ENCODE results near the gene GPR132. TPM values are rescaled to one million over a fixed set of nuclear protein-coding genes. Genes with fewer than 3 reads are reported as not detected.
A peak's percentile ranks its signal among the peaks of the same experiment; 100 is the strongest.
"Not testable (repeated sequence)": the region's sequence is repeated elsewhere in the genome, so short reads cannot be mapped to it uniquely, and the experiment has no call there.

GPR132 gene
- polyA plus RNA-seq, 5 donors, result 0.99 to 1.9 (median 1.2) TPM

DNA sequence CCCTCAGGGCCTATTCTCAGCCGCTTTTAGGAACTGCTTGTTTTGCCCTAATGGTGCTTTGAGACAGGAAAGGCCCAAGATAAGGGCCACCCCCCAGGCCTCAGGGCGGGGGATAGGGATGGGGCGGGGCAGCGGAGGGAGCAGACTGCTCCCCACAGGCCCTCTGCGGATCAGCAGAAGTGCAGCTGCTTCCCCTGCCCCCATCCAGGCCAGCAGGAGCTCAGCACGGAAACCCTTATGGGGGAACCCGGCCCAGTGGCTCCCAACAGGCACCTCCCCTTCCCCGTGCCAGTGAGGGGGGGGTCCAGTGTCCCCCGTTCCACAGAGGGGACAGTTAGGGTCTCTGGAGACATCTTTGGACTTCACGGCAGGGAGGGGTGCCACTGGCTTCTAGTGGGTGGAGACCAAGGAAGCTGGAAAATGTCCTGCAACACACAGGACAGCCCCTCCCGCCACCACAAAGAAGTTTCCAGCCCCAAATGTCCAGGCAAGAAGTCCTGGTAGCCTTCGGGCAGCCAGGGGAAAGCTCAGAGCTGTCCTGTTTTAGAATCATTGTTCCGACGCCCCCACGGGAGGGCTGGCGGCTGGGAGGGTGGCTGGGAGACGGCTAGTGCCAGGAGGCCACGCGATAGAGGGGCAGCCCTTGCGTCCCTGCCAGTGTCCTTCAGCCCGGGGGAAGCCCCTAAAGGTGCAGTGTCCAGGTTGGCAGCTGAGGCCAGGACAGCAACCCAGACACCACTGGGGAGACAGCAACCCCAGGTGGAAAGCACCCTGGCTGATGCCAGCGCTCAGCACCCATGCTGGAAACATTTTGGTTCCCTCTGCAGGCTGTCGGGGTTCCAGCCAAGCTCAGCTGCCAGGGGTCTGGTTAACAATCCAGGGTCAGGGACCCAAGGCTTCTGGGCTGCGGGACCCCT lies 10.4 kb upstream of the GPR132 start:
- peak; percentile 65 to 76 for DNase-seq

DNA sequence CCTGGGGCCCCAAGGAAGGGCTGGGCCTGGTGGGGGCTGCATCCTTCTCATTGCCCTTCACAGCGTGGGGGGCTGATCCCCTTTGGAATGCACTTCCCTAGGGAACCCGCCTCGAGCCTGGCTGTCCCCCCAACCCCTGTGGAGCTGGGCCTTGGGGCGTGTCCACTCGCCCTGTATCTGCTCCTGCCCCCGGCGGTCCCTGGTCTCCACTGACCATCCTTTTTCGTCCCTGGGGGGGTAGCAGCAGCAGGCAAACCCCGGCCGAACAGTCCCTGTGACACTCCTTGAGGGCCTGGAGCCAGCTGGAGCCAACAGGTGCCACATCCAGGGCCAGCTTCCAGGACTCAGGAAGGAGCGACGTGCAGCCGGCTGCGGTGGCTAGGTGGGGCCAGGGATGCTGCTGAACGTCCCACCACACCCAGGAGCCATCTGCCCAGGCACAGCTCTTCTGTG lies 9.4 kb upstream of the GPR132 start:
- no peak for DNase-seq

DNA sequence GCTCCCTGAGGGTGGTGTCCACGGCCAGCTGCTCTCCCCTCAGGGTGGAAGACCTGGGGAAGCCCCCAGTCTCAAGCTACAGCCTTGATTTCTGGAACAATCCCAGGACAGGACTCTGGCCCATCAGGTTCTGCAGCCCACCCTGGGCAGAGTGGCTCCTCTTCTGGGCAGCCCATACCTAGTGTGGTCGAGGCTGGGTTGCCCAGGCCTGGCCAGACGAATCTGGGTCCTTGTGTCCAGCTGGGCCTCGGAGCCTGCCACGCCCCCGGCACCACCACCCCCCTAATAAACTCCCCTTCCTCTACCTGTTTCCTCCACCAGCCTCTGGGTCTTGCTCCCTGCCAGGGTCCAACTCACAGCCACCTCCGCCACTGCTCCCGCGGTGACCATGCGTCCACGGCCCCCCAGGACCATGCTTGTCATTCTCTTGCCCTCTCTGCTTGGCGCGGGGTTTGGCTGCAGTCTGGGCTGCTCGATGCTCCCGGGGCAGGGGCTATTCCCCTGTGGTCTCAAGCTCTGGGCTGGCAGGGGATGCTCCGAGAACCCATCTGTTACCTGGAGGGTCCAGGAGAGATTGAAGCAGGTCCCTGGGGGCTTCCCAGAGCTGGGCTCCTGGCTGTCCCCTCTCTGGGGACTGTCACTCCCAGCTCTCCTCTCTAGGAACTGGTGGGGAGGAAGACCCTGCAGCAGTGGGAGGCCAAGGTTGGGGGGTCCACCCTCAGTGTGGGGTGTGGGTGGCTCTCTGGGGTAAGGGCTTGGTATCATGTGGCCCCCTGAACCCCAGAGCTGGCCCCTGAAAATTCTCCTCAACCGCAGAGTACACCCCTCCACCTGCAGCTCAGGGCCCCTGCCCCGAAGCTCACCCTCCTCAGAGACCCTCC lies 8.7 kb upstream of the GPR132 start:
- no peak for DNase-seq

DNA sequence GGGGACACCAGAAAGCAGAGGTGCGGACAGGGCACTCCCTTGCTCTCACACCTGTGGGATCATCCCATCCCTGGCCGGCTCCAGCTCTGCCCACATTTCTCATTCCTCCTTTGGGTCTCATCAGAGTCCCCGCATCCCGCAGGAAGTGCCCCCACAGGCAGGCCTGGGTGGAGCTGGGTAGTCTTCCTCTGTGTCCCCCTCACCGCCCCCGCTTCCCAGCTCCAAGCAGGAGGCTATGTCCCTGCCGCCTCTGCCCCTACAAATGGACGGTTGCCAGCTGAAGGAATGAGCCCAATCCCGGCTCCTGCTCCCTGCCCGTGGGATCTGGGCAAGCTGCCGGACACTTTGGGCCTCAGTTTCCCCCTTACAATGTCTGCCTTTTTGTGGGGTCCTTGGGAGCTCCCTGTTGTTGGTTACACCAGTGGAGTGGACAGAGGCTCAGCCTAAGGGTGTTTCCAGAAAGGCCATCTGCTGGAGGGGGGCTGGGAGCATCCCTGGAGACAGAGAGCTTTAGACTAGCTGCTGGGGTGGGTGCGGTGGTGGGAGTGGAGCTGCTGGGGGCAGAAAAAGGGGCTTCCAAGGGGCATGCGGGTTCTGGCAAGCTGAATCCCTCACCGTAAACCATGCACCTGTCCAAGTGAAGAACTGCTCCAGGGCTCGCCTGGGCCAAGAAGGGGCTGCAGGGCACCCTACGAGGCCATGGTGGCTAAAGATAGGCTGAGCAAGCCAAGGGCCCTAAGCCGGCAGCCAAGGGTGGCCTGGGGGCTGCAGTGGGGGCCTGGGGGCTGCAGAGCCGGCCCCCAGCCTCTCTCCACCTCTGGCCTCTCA lies 7.9 kb upstream of the GPR132 start:
- DNase-seq, result no peak

DNA sequence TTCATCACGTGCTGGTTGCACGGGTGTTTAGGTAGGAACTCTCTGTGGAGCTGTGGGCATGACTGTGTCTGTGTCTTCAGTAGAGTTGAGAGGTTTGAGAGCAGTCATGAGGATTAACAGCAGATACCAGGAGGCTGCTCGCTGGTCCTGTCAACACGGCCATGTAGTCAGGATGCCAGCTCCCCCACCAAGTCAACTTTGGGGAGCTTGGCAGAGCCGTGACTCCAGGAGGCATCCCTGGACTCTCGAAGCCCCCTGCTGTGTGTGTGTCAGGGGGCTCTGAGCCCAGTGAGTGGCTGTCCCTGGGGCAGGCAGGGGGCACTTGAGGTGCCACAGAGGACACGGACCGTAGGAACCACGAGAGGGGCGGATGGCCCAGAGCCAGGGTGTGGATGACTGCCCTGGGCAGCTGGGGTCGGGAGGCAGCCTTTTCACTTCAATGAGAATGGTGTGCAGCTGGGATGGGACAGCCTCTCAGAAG lies 7.2 kb upstream of the GPR132 start:
- no peak for DNase-seq

DNA sequence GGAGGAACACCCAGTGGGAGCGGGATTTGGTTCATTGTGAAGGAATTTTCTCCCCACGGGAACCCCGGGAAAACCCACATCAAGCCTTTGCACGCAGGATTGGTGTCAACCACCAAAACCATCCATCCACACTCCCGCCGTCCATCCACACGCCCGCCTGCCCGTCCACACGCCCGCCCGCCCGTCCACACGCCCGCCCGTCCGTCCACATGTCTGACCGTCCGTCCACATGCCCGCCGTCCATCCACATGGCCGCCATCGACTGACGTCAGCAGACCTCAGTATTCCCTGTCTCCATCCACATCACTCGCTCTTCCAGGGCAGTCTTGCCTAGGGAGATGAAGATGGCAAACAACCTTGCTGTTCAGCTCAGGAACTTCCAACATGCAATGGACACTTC lies 6.7 kb upstream of the GPR132 start:
- no peak for DNase-seq

DNA sequence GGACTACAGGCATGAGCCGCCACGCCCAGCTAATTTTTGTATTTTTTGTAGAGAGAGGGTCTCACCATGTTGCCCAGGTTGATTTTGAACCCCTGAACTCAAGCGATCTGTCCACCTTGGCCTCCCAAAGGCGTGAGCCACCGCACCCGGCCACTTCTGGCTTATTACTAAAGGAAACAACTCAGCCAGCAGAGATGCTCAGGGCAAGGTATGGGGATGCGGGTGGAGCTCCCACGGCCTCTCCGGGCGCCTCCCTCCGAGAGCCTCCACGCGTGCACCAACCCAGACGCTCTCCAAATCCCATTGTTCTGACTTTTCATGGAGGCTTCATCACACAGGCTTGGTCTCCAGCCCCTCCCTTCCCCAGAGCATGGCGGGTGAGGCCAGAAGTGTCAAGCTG lies 6.1 kb upstream of the GPR132 start:
- no peak for DNase-seq

DNA sequence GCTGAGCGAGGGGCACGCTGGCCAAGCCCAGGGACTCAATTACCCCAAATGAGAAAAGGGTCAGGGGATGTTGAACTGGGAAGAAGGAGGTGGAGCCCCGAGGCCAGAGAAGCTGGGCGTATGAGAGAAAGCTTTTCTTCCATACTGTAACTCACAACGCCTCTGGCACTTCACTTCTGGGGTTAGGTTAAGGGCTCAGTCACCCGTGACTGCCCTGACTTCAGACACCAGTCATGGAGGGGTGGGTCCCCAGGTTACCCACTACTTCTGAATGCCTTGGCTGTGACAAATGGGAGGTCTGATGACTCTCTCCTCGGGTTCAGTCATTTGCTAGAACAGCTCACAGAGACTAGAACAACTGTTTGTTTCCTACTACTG lies 5.5 kb upstream of the GPR132 start:
- no peak for DNase-seq

DNA sequence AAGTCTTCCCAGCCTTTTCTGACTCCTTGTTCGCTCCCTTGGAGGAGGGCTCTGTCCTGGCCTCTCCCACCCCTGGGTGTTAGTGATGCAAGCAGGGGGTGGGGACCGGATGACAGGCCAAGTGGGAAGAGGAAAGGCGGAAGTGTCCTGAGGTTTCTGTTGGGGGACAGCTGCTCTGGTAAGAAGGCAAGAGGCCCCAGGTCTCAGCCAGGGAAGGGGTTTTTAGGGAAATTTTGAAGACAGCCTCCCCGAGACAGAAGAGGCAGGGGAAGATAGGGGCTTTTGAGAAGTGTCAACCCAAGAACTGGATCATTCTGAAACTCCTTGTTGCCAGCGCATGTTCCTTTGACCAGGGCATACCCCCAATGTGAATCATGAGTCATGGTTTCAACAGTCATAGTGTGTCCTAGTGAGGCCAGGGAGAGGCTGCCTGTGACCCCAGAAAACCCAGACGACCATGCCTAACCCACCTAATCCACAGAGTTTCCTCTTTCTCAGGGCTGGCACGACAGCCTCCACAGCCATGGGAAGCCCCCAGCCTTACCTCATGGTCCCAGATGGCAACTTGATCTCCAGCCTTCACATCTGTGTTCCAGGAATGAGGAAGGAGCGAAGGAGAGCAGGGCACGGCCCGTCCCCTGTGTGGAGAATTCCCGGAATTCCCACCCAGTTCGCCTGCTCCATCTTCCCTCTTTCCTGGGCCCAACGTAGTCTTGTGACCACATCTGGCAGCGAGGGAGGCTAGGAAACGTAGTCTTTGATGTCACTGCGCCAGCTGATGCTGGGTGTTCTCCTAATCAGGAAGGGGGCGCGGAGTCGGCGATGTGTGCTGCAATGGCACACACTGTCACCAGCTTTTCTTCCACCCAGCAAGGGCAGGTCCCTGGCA lies 4.9 kb upstream of the GPR132 start:
- DNase-seq, result no peak

DNA sequence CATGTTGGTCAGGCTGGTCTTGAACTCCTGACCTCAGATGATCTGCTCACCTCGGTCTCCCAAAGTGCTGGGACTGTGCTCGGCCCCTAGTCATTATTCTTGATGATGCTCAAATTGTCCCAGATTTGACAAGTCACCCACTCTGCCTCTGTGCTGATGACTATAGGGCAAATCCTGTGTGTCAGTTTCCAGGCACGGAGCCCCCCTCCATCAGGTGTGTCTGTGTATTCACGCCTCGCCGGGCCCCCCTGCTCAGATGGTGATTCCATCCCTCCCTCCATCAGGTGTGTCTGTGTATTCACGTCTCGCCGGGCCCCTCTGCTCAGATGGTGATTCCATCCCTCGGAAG lies 4.3 kb upstream of the GPR132 start:
- DNase-seq, result no peak

DNA sequence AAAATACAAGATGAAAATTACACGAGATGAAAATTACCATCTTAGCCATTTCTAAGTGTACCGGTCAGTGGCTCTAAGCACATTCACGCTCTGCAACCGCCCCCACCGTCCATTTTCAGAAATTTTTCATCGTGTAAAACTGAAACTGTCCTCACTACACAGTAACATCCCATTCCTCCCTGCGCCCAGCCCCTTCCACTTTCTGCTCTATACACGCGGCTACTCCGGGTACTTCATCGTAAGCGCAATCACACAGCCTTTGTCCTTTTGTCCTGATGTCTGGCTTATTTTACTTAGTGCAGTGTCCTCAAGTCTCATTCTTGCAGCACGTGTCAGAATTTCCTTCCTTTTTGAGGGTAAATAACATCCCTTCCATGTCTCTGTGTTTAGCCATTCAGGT lies 3.6 kb upstream of the GPR132 start:
- no peak for DNase-seq

DNA sequence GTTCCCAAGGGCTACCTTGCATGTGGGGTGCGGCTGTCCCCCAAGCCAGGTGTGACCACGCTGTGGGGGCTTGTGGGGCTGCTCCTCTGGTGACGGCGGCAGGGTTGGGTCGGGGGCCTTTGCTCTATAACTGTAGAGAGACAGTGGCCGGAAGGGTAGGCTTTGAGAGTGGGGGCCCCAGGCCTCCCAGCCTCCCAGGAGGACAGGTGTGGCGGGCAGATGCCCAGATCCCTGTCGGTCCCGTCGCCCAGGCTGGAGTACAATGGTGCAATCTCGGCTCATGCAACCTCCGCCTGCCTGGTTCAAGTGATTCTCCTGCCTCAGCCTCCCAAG lies 2.7 kb upstream of the GPR132 start:
- DNase-seq, result no peak

DNA sequence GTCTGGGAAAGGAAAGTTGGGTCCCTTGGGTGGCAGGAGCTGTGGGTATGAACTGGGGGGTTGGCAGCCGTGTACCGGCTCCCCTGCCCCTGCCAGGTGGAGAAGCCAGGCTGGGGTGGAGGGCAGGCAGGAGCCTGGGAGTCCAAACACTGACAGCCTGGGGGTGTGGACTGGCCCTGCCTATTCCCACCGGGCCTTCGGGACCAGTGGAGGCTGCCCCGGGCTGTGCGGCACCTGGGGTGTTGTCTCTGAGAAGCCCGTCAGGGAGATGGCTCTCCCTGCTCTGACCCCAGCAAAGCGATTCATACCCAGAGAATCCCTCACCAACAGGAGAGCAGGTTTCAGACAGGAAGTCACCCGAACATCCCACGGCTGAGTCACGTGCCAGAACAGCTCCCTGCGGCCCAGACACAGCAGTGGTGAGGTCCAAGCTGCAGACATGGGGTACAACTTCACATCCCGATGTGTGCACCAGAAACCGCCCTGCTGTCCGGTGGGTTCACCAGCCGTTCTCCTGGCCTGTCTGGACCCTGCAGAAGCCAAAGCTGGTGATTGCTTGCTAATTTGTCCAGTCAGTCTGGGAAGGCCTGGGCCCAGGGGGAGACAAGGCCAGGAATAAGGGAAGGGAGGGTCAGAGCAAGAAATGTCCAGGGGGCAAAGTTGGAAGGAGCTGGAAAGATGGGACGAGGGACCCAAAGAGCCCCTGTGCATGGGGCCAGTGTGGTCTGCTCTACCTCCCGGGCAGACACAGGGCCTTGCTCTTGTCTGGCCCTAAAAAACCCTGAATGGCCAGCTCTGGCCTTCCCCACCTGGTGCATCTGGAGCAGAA lies 2.1 kb upstream of the GPR132 start:
- DNase-seq, result no peak

DNA sequence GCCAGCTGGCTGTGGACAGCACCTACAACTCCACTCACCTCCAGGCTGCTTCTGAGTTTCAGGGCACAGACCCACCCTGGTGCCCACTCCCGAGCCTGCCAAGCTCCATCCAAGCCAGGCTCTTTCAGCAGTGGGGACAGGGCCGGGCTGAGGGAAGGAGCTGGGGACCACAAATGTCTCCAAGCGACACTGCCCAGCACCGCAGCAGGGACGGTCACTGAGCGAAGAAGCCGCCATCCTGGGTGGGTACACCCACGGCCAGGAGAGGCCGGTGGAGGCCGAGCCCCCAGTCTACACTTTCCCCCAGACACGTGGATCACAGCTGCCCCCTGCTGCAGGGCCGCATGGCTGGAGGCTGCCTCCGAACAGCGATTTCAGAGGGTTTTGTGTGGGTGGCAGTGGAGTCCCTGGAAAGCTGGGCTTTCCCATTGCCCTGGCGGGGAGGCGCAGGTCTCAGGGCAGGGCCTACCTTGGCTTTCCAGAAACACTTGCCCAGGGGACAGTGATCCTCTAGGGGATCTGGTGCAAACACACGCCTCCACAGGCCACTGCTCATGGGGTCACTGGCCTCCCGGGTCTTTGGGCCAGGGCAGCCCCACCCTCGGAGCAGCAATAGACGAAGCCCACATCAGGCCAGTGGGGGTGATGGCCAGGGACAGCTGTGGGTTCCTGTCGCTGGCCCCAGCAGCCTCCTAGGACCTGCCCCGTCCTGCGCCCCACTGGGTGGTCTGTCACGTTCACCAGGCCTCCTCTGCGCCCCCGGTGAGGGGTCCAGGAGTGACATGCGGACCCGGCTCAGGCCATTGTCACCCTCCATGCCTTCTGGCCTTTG lies 1.2 kb upstream of the GPR132 start:
- no peak for DNase-seq

DNA sequence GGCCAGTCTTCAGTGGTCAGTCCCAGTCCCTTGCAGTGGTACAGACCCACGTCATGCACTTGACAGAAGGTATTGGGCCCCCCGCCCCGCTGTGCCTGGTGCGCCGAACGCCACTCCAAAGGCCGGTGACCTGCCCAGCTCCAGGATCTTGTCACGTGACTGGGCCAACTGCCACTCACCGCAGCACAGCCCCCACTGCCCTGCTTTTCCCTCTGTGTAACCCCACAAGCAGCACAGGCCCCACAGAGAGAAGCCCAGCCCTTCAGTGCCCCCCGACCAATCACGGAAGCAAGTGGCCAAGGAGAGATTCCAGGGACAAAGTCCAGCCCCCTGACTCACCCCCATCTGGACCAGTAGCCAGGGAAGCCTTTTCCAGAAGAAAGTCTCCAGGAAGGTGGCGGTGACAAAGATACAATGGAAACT lies 498 bp downstream of the GPR132 start:
- no peak for DNase-seq

DNA sequence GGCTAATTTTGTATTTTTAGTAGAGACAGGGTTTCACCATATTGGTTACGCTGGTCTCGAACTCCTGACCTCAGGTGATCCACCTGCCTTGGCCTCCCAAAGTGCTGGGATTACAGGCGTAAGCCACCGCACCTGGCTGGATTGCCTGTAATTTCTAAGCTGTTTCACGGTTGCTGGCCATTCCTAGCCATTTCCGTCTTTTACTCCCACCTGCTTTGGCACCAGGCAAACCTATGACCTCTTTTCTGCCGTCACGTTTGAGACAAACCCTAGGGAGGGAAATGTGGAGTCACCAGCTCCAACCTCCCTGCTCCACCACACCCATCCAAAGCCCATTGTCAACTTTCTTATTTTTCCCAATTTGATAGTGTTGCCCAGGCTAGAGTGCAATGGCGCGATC lies 1.2 kb downstream of the GPR132 start:
- DNase-seq, result no peak

DNA sequence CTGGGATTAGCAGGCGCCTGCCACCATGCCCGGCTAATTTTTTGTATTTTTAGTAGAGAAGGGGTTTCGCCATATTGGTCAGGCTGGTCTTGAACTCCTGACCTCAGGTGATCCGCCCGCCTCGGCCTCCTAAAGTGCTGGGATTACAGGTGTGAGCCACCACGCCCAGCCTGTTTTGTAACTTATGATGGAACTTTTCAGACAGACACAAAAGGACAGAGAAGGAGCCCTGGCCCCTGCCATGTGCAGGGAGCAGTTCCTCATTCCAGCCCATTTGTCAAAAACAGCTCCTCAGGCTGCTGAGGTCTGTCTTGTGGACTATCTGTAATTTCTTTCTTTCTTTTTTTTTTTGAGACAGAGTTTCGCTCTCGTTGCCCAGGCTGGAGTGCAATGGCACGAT lies 1.7 kb downstream of the GPR132 start:
- not testable (repeated sequence) for DNase-seq

DNA sequence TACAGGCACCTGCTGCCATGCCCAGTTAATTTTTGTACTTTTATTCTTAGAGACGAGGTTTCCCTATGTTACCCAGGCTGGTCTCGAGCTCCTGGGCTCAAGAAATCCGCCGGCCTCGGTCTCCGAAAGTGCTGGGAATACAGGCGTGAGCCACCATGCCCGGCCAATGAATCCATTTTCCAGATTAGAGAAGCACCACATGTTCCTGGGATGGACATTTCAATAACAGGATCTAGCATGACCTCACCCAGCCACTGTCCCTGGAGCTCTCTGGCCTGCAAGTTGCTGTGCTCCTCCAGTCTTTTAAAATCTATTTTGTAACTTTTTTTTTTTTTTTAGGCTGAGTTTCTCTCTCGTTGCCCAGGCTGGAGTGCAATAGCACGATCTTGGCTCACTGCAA lies 2.2 kb downstream of the GPR132 start:
- no peak for DNase-seq

DNA sequence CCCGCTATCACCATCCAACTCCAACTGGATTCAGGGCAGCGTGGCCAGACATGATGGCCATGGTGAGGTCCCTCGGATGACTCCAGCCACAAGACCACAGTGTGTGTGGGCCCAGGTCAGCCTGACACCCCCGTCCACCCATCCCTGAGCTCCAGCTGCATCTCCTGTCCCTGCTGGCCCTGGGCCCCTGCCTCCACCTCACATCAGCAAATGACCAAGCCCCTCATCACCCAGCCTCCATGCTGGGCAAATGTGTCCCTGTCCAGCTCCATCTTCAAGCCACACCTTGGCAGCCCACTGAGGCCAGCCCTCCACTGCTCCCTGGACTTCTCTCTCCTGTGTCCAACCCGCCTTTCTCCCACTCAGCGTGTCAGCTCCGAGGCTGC lies 3.2 kb downstream of the GPR132 start:
- no peak for DNase-seq
